DOHH2 (cell line): ENCODE measurements around the gene TC2N.

Experiments
- CTCF ChIP-seq: fragments of 200-600 bp; sonication (generic); IDR thresholded peaks from one replicate; pipeline ENCODE4 v1.5.1; 2014; ENCODE audit warnings: antibody characterized with exemption, mild to moderate bottlenecking, low read depth, low read length; ENCODE audit not compliant: poor library complexity, severe bottlenecking
- EZH2phosphoT487 ChIP-seq: fragments of 200-600 bp; sonication (generic); IDR thresholded peaks from 2 replicates; pipeline ENCODE4 v1.6.1; 2017; ENCODE audit warnings: borderline replicate concordance, mild to moderate bottlenecking, antibody characterized with exemption, low read length, moderate library complexity, mixed read lengths

GRCh38 chr14:91731986-91732385, 135.3 kb downstream of the TC2N start, which contains the start of gene CATSPERB:
- TF ChIP-seq CTCF: no peak
- no peak for TF ChIP-seq EZH2phosphoT487
